NCI-H2107 treated with DMSO at 0.1 percent for 48 hours (cell line): ENCODE measurements around the gene C14orf119.

Experiments
- DNase-seq: peaks from one replicate; lab custom pipeline; 2025; ENCODE audit not compliant: unreplicated experiment; lab: John Stamatoyannopoulos, UW

C14orf119 gene

DNA sequence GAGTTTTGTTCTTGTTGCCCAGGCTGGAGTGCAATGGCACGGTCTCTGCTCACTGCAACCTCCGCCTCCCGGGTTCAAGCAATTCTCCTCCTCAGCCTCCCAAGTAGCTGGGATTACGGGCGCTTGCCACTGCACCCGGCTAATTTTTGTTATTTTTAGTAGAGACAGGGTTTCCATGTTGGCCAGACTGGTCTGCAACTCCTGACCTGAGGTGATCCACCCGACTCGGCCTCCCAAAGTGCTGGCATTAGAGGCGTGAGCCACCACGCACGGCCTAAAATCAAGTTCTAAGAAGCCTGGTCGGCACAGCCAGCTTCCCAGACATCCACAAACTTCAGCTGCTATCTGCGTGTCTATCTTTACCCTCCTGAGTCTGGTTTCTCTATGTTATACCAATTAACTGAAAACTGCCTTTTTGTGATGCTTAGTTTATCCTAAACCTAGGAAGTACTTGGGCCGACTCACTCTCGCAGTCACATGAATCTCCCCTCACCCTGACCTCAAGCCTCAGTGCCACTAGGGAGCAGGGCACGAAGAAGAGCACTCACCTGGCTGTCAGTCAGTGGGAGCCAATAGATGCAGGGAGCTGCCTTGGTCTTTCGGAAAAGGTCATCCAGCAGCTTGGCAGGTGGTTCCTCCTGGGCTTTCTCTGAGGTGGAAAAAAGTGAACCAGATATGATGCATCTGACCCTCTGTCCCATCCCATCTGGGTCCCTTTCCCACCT lies 34.6 kb upstream of the C14orf119 start:
- no peak for DNase-seq

DNA sequence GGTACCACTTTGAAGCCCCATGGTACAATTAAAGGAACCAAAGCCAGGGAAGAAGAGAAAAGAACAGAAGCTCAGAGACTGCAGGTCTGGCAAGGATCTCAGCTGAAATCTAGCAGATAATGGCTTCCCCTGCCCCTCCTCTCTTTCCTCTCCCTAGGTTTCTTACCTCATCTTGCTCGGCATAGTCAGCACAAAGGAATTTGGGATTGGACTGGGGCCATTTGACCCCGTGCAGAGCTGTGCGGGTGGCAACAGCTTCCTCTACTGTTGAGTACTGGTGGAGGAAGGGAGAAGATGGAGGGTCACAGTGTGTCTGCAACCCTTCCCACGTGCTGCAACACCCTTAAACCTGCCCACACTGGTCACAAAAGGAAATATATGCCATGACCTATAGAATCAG lies 33.3 kb upstream of the C14orf119 start:
- no peak for DNase-seq

DNA sequence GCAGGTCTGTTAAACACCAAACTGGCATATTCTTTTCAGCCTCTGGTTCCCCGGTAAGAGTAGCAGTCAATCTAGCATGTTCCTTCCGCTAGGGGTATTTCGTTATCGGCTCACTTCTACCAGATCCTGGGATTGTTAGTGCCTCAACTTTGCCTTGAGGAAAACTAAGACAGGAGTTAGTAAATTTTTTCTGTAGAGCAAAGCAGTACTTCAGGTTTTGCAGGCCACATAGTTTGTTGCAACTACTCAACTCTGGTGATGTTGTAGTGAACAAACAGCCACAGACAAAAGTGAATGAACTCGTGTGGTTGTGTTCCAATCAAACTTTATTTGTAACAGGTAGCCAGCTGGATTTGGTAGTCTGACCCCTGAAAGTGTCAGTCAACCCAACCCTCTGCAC lies 31.7 kb upstream of the C14orf119 start:
- DNase-seq, result no peak

DNA sequence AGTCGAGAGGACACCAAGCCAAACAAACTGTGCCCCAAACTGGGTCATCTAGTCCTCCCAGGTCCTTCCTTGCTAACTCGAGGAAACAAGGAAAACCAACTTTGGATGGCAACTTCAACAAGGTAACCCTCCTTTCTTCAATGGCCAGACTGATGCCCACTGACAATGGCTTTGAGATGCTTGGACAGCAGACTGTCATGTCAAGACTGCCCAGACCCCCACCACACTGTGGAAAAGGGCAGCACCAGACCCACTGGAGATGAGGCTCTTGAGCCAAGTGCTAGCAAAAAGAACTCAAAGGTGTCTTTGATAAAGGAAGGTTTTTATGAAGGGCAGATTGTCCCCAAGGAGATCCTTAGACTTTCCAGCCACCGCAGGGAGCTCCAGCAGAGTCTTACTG lies 28.9 kb upstream of the C14orf119 start:
- no peak for DNase-seq

DNA sequence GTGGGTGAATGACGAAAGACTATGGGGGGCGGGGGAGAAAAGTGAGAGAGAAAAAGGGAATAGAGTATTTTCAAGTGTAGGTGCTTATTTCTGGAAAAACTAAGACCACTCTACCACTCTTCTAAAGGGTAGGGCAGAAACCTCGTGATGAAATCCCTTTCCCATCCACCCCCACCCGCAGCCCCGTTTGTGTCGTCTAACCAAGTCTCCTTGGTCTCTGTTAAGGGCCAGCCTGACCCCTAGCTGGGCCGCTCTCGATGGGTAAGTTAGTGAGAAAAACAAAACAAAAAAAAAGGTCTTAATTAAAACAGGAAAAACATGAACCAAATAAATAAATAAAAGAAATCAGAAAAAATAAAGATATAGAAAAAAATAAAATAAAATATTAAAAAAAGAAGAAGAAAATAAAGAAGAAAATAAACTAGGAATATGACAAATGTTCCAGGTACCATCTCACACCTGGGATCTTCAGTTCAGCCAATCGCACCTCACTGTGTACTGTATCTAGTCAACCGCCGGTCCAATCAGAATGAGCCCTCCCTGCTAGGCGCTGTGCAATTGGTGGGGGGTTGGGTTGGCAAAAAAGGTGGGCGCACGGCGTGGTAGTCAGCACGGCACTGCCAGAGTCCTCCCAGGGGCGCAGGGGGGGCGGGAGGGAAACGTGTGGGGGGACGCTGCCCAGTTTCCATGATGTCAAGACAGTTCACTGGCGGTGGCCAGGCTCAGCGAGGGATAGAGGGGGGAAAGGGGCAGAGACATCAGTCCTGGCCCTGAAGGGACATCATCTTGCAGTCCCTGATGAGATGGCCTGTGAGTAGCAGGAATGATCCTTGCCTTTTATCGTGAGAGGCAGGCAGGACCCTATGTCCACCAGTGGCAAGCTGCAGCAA lies 28.2 kb upstream of the C14orf119 start:
- no peak for DNase-seq

DNA sequence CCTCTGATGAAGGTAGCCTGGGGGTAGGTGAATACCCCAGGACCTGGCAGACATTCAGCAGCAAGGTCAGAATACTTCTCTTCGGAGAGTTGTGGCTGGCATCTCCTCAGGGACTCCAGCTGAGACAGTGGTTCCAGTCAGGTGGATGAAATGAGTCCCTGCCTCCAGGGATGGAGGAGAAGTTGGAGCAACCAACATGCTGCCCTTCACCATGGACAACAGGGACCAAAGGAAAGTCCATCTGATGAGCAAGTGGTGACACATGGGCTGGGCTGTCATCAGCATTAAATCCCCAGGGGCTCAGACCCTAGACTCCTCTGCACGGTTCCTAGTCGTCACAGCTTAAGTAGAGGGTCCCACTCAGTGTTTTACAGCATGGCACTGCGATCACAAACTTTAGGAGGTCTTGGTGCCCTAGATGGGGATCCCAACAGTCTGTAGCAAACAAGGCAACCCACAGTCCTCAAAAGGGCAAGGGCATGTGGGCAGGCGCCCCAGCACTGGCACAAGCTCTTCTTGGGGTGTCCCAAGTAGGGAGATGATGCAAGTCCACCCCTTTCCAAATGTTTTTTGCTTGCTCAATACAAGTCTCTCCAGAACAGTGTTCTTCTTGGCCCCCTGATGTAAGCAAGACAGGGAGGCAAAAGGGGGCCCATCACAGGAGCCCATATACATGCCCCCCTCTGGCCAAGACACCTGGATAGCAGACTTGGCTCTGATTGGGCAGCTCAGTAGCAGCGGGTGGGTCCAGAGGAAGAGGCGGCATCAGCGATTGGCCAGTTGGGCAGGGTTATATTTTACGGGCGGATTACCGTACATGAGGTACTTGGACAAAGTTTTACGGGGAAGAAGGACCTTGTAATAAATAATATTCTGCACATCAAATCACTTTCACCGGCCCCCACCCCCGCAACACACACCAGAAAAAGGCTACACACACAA lies 27.2 kb upstream of the C14orf119 start:
- DNase-seq, result no peak

DNA sequence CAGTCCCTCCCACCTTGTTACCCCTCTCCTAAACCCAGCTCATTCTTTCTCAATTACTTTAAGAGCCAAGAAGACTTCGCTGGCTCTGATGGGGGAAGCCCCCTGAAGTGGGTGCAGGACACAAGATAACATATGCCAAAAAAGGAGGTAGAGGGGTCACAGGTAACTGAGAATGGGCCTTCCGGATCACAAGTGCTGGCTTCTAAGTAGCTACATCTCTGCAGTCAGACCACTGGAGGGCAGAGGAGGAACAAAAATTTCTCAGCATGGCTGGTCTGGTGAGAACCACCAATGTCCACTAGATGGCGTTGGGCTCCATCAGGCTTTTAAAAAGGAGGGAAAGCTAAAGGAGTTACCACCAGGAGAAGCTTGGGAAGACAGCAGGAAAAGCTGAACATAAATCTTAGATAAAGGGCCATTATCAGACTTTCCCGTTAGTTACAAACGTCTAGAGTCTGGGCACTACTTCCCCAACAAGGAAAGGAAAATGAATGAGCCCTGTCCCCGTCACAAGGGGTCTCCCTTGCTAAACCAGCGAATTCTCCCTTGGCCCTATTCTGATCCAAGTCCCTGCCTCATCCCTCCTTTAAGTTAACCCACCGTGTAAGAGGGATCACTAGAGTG lies 26.4 kb upstream of the C14orf119 start:
- no peak for DNase-seq

DNA sequence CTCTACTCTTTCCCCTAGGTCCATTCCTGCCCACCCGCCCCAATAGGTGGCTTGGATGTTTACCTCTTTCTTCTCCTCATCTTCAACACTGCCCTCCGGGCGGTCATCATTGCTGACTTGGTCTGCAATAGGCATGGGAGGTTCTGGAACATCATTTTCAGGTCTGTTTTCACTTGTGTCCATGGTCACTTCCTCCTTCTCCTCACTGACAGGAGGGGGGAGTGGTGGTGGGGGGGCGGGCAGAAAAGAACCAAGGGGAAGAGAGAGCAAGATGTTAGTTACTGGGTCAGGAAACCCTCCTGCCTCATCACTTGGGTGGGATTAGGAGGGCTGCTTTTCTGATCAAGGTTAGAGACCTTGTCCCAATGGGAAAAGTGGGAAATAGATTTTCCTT lies 25.9 kb upstream of the C14orf119 start:
- DNase-seq, result no peak

DNA sequence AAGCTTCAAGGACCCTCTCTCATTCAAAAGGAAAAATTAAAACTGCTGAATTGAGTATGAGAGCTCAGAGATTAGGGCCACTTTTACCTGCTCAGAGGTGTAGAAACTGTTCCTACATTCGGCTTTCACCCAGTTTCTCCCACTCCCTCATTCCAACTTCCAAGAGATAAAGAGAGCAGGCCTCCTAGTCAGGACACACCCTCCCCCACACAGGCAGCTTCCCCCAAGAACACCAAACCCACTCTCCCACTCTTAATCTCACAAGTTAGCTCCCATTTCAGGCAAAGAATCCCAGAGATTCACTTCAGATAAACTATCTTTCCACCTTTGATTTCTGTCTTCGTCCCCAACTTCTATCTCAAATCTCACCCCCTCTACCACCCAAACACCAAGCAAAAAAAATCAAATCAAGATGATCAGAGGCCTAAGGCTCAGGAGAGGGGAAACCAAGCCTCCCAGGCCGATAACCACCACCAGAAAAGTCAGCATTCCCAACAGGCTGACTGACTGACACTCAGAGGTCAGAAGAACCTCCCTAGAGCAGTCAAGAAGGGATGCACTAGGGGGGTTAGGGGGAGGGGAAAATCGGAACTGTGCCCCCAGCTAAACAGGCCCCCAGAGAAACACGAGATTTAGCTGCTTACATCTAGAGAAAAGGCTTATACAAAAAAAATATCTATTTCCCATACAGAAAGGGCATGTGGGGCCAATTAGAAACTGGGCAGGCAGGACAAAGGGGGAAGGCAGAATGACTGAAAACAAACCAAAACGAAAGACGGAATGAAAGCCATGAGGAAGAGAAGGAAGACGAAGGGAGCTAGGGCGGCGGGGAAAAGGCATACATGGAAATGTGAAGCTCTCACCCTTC lies 24.8 kb upstream of the C14orf119 start:
- DNase-seq, result no peak

DNA sequence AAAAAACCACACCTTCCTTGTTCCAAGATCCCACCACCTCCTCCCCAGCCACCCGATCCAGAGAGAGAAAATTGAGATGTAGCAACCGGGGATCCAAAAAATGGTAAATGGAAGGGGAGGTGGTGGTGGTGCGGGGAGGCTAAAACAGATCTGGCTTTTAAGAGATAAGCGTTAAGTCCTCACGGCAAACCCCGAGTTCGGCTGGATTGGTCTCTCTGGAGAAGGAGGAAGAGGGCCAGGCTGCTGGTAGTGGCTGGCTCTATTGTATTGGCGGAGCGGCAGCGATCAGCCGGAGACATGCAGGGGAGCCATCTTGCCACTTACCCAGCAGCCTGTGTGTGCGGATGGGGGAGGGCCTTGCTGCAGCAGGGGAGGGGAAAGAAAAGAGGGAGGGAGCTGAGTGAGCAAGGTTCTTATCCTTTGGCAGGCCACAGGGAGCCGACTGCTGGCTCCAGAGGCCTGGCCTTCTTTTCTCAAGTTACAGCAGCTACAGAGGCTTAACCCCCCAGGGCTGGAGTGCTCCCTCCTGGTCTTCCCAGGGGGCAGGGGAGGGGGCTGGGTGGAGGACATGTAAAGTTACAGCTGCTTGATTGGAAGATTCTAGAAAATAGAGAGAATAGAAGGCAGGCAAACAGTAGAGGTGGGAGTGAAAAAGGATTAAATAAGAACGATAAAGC lies 23.9 kb upstream of the C14orf119 start:
- DNase-seq, result no peak

DNA sequence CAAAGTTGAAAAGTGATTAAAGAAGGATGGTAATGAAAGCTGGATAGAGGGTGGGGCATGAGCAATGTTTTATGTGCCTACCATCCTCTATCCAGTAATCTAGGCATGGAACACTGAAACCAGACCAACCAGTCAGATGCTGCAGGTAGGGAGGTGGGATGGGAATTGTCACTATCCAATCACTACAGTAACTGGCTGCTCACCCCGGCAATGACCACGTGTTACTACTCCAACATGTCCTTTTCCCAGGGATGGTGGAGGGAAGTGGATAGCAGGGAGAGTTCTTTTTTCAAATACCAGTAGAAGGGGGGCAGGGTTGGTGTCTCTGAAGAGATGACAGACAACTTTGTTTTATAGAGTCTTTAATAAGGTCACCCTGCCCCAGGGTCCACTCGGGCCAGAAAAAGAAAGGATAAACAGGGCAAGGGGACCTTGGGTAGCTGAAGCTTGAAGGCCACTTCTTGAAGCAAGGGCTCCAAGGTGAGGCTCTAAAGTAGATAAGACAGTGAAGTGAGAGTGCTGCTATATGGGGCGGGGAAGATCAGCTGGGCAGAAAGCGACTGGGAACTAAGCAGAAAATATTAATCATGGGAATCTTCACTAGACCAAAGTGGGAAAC lies 23.3 kb upstream of the C14orf119 start:
- DNase-seq, result no peak

DNA sequence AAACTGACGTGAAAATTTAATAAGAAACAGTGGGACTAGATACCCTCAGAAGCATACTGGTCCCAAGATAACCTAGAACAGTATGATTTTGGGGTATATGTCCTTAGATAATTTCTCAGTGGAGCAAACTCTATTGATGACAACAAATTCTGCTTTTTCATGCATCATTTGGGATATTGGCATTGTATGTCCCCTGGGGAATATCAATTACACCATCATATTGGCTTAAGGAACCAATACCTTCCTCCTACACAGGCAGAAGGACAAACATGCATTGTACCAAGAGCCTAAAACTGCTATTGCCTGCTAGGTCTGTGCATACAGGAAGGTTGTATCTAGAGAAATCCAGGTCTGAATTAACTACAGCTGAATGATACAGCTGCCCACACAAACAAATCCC lies 20.4 kb upstream of the C14orf119 start:
- no peak for DNase-seq

DNA sequence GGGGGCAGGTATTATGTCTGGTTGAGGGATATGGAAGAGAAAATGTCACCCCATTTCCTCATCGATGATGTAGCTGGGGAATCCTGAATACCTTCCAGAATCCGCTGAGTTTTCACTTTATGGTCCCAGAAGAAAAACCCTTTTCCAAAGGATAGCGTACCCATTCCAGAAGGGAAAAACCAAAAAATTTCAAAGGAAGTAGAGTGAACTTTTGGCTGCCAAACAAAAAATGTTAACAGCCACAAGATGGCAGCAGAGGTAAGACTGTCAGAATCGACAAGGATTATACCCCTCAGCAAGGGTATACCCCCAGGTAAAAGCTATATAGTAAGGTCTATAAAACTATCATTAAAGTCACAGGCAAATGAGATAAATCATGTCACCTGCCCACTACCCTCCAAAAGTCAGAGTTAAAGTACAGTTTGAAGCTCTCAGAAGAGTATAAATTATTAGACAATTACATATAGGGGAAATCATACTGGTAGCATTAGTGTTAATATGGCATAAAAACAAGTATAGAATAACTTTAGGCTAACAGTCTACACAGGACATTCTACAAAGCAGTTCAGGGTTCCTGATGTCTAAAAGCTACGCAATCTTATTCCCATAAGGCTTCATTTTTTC lies 18.4 kb upstream of the C14orf119 start:
- no peak for DNase-seq

DNA sequence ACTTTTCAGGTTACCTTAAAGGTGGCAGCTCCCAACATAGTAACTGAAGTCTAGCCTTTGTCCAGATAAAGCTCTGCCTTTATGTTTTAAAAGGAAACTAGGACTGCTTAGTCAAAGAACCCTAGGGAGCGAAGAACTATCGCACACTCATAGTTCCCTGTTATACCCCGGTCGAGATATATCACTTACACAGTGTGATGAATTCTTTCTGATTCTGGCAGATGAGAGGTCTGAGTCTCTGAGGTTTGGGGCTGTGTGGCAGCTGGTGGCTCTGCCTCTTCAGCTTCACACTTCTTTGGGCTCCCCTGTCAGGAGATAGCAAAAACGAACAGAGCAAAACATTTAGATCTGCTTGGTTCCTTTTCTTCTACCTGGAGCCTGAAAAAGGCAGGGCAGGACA lies 17.3 kb upstream of the C14orf119 start:
- no peak for DNase-seq

DNA sequence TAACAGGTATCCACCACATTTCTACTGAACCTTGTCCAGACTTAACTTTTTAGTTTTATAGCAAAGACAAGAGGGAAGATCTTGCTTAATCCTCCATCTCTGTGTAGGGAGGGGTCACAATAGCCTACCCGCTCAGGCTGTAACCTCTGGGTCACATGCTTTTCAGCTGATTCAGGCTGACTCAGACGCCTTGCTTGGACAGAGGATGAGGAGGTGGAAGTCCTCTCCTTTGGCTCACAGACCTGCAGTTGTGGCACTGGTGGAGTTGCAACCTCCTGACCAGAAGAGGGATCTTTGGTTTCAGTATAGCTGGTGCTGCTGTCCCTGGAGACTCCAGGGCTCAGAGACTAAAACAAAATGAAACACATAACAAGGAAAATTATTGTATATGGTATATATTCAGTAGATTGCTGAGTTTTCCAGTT lies 16.6 kb upstream of the C14orf119 start:
- DNase-seq, result no peak

DNA sequence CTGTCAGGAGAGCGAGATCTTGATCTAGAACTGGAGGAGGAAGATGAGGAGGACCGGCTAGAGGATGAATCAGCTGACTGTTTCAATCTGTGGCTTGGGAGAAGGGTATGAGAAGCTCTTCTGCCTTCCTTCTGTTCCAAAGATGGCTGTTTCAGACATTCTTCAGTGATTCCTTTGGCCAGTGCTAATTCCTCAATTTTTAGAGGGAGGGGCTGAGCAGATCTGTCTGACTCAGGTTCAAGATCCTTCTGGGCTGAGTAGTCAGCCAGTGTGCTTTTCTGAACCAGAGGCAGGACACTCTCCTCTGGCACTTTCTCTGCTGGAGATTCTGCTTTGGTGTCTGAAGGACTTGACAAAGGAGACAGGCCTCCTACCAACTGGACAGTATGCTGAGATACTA lies 15.6 kb upstream of the C14orf119 start:
- no peak for DNase-seq

DNA sequence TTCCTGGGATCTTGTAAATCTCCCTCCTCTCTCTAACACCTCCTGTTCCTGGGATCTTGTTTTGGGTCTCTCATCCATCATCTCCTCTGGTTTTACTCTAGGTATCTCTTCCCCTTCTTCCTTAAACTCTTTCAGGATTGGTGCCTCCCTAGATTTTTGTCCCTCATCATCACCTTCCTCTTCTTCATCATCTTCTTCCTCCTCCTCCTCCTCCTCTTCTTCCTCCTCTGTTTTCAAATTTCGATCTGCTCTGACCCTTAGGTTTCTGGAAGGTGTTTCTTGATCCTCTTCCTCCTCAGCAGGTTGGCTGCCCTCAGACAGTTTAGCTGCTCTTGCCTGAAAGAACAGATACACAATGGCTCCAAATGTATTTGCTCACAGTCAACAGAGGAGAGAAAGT lies 14.8 kb upstream of the C14orf119 start:
- no peak for DNase-seq

DNA sequence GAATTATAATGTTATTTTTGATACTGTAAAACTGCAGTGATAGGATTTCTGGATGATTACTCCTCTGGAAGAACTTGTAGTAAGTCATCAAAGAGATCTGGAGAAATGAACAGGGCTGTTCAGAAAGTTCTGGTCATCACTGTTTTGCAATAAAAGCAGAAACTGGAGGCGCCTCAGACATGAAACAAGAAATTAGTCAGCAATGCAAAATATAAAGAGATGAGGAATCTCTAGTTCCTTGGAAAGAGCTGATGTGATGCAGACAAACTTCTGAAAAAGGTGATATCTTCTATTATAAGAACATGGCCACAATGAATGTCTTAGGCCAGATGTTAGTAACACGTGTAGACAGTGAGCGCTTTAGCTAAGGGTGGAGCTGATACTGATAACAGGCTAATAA lies 9.8 kb upstream of the C14orf119 start:
- no peak for DNase-seq

DNA sequence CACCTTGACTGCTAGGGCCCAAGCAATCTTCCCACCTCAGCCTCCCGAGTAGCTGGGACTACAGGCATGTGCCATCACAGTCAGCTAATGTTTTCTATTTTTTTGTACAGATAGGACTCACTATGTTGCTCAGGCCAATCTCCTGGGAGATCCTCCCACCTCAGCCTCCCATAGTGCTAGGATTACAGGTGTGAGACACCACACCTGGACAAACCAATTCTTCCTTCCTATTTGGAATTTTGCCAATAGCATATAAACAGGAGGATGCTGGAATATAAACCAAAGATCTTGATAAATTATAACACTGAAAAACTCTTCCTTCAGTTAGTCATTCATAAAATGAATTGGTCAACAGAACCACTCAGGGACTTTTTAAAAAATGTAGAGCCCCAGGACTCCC lies 8.7 kb upstream of the C14orf119 start:
- no peak for DNase-seq
